Body of pancreas (tissue), 4 donors: ENCODE data around the gene IRF6. TPM values are rescaled to one million over a fixed set of nuclear protein-coding genes. Genes with fewer than 3 reads are reported as not detected.

Source experiments
- ATAC-seq: fragments of 150-250 bp; one replicate; pipeline ENCODE4 v1.9.1; 2016
- DNase-seq, 4 donors: peaks; one replicate each; pipeline ENCODE4 v3.0.0-alpha.2; 2019
- H3K27ac ChIP-seq, 4 donors: fragments of 200-600 bp; sonication (generic); 1 replicate in 3 of 4; 2 replicates in 1 of 4; pipeline versions ENCODE4 v1.5.1 to v1.6.1; 2016 to 2019; ENCODE audit warnings: mild to moderate bottlenecking in 1 of 4, mixed read lengths in 1 of 4, moderate library complexity in 1 of 4
- H3K27me3 ChIP-seq, 2 donors: fragments of 200-600 bp; sonication (generic); one replicate each; pipeline ENCODE4 v1.6.0; 2016; ENCODE audit warnings: mild to moderate bottlenecking in 1 of 2
- H3K36me3 ChIP-seq, 2 donors: fragments of 200-600 bp; sonication (generic); replicated peaks in 1 of 2; 2 replicates each; pipeline ENCODE4 v1.5.1; 2016; ENCODE audit warnings: low read depth in 2 of 2; ENCODE audit not compliant: insufficient read depth in 1 of 2
- H3K4me1 ChIP-seq: fragments of 200-600 bp; sonication (generic); one replicate; pipeline ENCODE4 v1.6.0; 2016
- H3K4me3 ChIP-seq, 2 donors: fragments of 200-600 bp; sonication (generic); 1 replicate in 1 of 2; 2 replicates in 1 of 2; pipeline ENCODE4 v1.5.1; 2016 to 2019
- H3K9me3 ChIP-seq, 3 donors: fragments of 200-600 bp; sonication (generic); 1 replicate in 2 of 3; 2 replicates in 1 of 3; pipeline ENCODE4 v1.5.1; 2016
- POLR2A ChIP-seq, 3 donors: fragments of 450-650 bp; IDR thresholded peaks; one replicate each; pipeline ENCODE4 v1.6.1; 2016; ENCODE audit warnings: antibody characterized with exemption in 3 of 3, mild to moderate bottlenecking in 2 of 3
- WGBS, 2 donors: methylation state at CpG; one replicate each; pipeline ENCODE4 v1.1.5; 2017; 5-methylcytosine and 5-hydroxymethylcytosine counted together
- intact Hi-C: fragments of 100-400 bp; cut with DNase I; formaldehyde crosslinking; loops from one replicate; pipeline ENCODE4 v1.15.1; 2023
- total RNA-seq, 2 donors: library from RNA; depleted of rRNA; stranded (reverse); fragments of >200 nt; gene quantifications; one replicate each; pipeline ENCODE4 v1.1.0, GENCODE V29; 2016
- TF ChIP-seq, protein P1 (sequence below), 7 experiments: fragments of 450-650 bp in 4 of 7; fragments of 200-600 bp in 3 of 7; sonication (generic) in 3 of 7; IDR thresholded peaks; one replicate each; pipeline ENCODE4 v1.5.1; 2016 to 2019; ENCODE audit warnings: antibody characterized with exemption in 7 of 7

Gene IRF6
- total RNA-seq, 2 donors from 2014 or later = 13.2 to 20.0 TPM

DNA sequence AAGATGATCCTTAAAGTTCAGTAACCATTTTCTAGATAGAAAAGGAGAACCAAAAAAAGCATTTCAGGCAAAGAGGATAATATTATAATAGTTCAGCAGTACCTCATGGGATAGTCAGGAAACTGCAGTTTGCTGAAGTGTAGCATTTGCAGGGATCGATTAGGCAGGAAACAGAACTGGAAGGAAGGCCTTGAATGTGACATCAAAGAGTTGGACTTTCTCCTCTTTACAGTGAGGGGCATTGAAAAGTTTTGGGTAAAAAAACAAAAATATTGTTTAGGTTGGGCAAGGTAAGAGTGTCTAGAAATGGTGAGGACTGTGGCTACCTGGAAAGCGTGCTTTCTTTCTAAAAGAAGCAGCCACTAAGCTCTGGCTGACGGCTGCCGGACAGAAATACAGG is 8.0 kb upstream of the IRF6 start:
- intact Hi-C loops = no loop called here

DNA sequence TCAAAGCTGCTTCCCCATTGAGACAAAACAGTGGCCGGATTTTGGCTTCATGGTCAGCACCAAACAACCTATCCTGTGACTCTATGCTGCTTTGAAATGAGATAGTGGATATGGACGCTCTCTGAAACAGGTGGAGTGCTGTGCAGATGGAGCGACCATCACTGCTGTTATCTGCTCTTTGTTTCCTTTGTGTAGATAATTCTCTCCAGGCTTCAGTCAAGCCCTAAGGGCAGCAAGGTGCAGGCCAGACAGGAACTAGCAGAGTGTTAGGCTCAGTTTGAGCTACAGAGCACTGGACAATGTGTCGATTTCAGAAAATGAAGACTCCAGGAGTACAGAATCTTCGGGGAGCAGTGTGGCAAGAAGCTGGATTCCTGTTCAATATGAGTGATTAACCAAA is 4.8 kb upstream of the IRF6 start:
- Histone ChIP-seq H3K9me3 (no peaks in the 10 kb centered on the region), H3K4me3 (no peak overlapping the region), H3K4me1 (peaks cover 4% of the 10 kb centered on the region), H3K27ac (no peak overlapping the region), H3K36me3 (no peaks in the 10 kb centered on the region), H3K27me3 (no peaks in the 10 kb centered on the region)
- ATAC-seq (no peak), DNase-seq (no peak)
- intact Hi-C loops = no loop called here
- 58 to 77% methylated on average over 5 of the region's 5 CpGs for WGBS, 2 donors
- TF ChIP-seq, protein P1, sequence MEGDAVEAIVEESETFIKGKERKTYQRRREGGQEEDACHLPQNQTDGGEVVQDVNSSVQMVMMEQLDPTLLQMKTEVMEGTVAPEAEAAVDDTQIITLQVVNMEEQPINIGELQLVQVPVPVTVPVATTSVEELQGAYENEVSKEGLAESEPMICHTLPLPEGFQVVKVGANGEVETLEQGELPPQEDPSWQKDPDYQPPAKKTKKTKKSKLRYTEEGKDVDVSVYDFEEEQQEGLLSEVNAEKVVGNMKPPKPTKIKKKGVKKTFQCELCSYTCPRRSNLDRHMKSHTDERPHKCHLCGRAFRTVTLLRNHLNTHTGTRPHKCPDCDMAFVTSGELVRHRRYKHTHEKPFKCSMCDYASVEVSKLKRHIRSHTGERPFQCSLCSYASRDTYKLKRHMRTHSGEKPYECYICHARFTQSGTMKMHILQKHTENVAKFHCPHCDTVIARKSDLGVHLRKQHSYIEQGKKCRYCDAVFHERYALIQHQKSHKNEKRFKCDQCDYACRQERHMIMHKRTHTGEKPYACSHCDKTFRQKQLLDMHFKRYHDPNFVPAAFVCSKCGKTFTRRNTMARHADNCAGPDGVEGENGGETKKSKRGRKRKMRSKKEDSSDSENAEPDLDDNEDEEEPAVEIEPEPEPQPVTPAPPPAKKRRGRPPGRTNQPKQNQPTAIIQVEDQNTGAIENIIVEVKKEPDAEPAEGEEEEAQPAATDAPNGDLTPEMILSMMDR (IDR thresholded peaks at IDR 0.05) = no peak
- no peak for TF ChIP-seq POLR2A (IDR thresholded peaks at IDR 0.05)

More for the DNA sequence above, 8.0 kb upstream of the IRF6 start:
- 80 to 88% methylated on average over 4 of the region's 4 CpGs for WGBS, 2 donors
- Histone ChIP-seq H3K4me1 (no peaks in the 10 kb centered on the region), H3K9me3 (no peaks in the 10 kb centered on the region), H3K4me3 (no peak overlapping the region), H3K27ac (no peak overlapping the region), H3K27me3 (no peaks in the 10 kb centered on the region), H3K36me3 (no peaks in the 10 kb centered on the region)
- ATAC-seq (no peak), DNase-seq (no peak)
- TF ChIP-seq POLR2A (IDR thresholded peaks at IDR 0.05) = no peak
- TF ChIP-seq, protein P1 (IDR thresholded peaks at IDR 0.05) = no peak

DNA sequence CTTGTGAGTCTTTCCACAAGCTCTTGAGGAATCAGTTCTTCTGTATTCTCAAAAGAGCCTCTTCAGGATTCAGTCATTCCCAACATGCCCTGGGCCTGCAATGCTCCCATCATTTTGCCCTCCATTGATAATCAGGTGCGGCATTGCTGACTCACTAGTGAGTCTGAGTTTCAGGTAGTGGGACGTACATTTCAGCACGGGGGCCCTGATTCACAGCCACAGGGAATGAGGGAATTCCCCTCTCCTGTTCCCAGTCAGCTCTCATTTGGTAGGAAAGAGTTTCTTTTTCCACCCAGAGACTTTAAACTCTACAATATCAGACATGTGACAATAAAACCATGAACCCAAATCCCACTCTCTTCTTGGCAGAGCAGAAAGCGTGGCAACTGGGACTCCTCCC is 3.7 kb upstream of the IRF6 start:
- Histone ChIP-seq H3K4me1 (peaks cover 9% of the 10 kb centered on the region), H3K27ac (no peak overlapping the region), H3K36me3 (no peaks in the 10 kb centered on the region), H3K9me3 (no peaks in the 10 kb centered on the region), H3K27me3 (no peaks in the 10 kb centered on the region), H3K4me3 (no peak overlapping the region)
- intact Hi-C loops = no loop called here
- no peak for DNase-seq
- TF ChIP-seq, protein P1 (IDR thresholded peaks at IDR 0.05) = no peak
- no peak for ATAC-seq
- WGBS, 2 donors = 84 to 88% methylated on average over 4 of the region's 4 CpGs

DNA sequence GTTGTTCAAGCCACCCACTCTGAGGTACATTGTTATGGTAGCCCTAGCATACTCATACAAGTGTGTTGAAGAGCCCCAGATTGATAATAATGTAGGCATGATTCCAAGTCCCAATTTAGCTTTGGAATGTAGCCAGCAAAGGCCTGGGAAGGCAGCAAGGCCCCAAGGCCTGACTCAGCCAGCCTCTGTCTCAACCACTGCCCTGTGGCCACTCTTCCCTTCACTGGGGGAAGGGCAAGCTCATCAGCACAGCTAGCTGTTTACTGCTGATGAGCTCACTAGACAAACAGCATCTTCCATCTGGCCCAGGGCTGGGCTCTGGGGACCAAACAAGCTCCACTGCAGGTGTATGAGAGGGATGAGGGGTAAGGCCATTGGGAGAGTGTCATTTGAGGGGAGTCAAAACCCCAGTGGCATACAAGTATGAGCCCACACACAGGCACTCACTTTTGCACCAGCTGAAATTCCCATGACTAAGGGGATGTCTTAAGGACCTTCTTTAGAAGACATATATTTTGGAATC is 2.2 kb upstream of the IRF6 start:
- ATAC-seq (no peak), DNase-seq (peak in 1 of 4 donors; percentile 25)
- intact Hi-C loops = no loop called here
- Histone ChIP-seq H3K36me3 (no peaks in the 10 kb centered on the region), H3K27ac (no peak overlapping the region), H3K27me3 (no peaks in the 10 kb centered on the region), H3K4me1 (peaks cover 23% of the 10 kb centered on the region), H3K4me3 (no peak overlapping the region), H3K9me3 (no peaks in the 10 kb centered on the region)
- TF ChIP-seq POLR2A (IDR thresholded peaks at IDR 0.05) = no peak
- TF ChIP-seq, protein P1 (IDR thresholded peaks at IDR 0.05) = no peak

DNA sequence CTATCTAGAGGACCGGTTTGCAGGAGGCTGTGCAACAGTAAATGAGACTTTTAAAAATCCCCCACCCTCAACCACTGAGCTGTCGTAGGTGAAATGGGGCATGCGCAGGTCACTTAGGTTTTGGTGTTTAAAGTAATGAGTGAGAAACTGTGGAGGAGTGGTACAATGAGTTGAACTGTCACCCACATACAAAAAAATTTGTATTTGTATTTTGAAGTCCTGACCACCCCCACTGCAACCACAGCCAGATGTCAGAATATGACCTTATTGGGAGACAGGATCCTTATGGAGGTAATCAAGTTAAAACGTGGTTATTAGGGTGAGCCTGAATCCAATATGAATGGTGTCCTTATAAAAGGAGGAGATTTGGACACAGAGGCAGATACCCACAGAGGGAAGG is 1.6 kb upstream of the IRF6 start:
- 83 to 87% methylated on average over 4 of the region's 4 CpGs for WGBS, 2 donors
- intact Hi-C loops = no loop called here
- H3K4me3 ChIP-seq = no peak overlapping the region
- no peak overlapping the region for H3K27ac ChIP-seq
- ATAC-seq = no peak
- peaks cover 29% of the 10 kb centered on the region for H3K4me1 ChIP-seq
- H3K9me3 ChIP-seq = no peaks in the 10 kb centered on the region
- no peaks in the 10 kb centered on the region for H3K36me3 ChIP-seq
- H3K27me3 ChIP-seq = no peaks in the 10 kb centered on the region
- no peak for DNase-seq
- no peak for TF ChIP-seq POLR2A (IDR thresholded peaks at IDR 0.05)
- TF ChIP-seq, protein P1 (IDR thresholded peaks at IDR 0.05) = no peak
